Trophoblast cell (in vitro differentiated cells and primary cell): ENCODE measurements around the gene BIRC6.
"Not testable (repeated sequence)": the region's sequence is repeated elsewhere in the genome, so short reads cannot be mapped to it uniquely, and the experiment has no call there.

Experiments used
- DNase-seq, 2 donors: peaks; one replicate each; pipeline ENCODE4 v3.0.0-alpha.2; 2016
- H2AFZ ChIP-seq: 2 replicates; pipeline ENCODE4 v1.6.1; 2013; ENCODE audit warnings: low read length, moderate library complexity, mild to moderate bottlenecking; ENCODE audit not compliant: insufficient read depth, poor library complexity
- H2AK5ac ChIP-seq: 2 replicates; pipeline ENCODE4 v1.6.1; 2013; ENCODE audit warnings: mild to moderate bottlenecking, low read length
- H2BK120ac ChIP-seq: 2 replicates; pipeline ENCODE4 v1.6.1; 2013; ENCODE audit warnings: low read length, mild to moderate bottlenecking, moderate library complexity; ENCODE audit not compliant: insufficient read depth, poor library complexity
- H2BK12ac ChIP-seq: 2 replicates; pipeline ENCODE4 v1.6.1; 2013; ENCODE audit warnings: mild to moderate bottlenecking, low read length, moderate library complexity
- H2BK5ac ChIP-seq: 2 replicates; pipeline ENCODE4 v1.6.1; 2013; ENCODE audit warnings: low read length, low read depth, moderate library complexity, mild to moderate bottlenecking; ENCODE audit not compliant: poor library complexity
- H3K14ac ChIP-seq: 2 replicates; pipeline ENCODE4 v1.6.1; 2013; ENCODE audit warnings: mild to moderate bottlenecking, low read length
- H3K18ac ChIP-seq: 2 replicates; pipeline ENCODE4 v1.6.1; 2013; ENCODE audit warnings: mild to moderate bottlenecking, low read length
- H3K23ac ChIP-seq: 2 replicates; pipeline ENCODE4 v1.6.1; 2013; ENCODE audit warnings: low read length
- H3K27ac ChIP-seq: 2 replicates; pipeline ENCODE4 v1.5.1; 2013; ENCODE audit warnings: low read depth, mild to moderate bottlenecking, inconsistent platforms, low read length, moderate library complexity
- H3K27me3 ChIP-seq: 2 replicates; pipeline ENCODE4 v1.6.1; 2013; ENCODE audit warnings: inconsistent platforms, mild to moderate bottlenecking, low read length, moderate library complexity; ENCODE audit not compliant: insufficient read depth
- H3K36me3 ChIP-seq, 2 experiments: 1 replicate in 1 of 2; 2 replicates in 1 of 2; pipeline ENCODE4 v1.6.1; 2013; ENCODE audit warnings: low read length in 2 of 2, mild to moderate bottlenecking in 2 of 2, moderate library complexity in 1 of 2; ENCODE audit not compliant: insufficient read depth in 2 of 2, control insufficient read depth in 1 of 2
- H3K4ac ChIP-seq: 2 replicates; pipeline ENCODE4 v1.6.1; 2013; ENCODE audit warnings: low read depth, mild to moderate bottlenecking, low read length, moderate library complexity
- H3K4me1 ChIP-seq, 2 experiments: 1 replicate in 1 of 2; 2 replicates in 1 of 2; pipeline ENCODE4 v1.6.1; 2013; ENCODE audit warnings: low read length in 2 of 2, mild to moderate bottlenecking in 2 of 2, moderate library complexity in 1 of 2; ENCODE audit not compliant: insufficient read depth in 2 of 2, control insufficient read depth in 1 of 2
- H3K4me2 ChIP-seq: 2 replicates; pipeline ENCODE4 v1.6.1; 2013; ENCODE audit warnings: inconsistent platforms, mild to moderate bottlenecking, low read length, moderate library complexity
- H3K4me3 ChIP-seq: 2 replicates; pipeline ENCODE4 v1.5.1; 2013; ENCODE audit warnings: mild to moderate bottlenecking, low read depth, low read length, inconsistent platforms
- H3K79me1 ChIP-seq: one replicate; pipeline ENCODE4 v1.6.1; 2013; ENCODE audit warnings: low read length
- H3K79me2 ChIP-seq: 2 replicates; pipeline ENCODE4 v1.6.1; 2013; ENCODE audit warnings: low read length, mild to moderate bottlenecking; ENCODE audit not compliant: control insufficient read depth, insufficient read depth, poor library complexity
- H3K9ac ChIP-seq: 2 replicates; pipeline ENCODE4 v1.6.1; 2013; ENCODE audit warnings: mild to moderate bottlenecking, low read length
- H3K9me3 ChIP-seq: 2 replicates; pipeline ENCODE4 v1.6.1; 2013; ENCODE audit warnings: low read depth, mild to moderate bottlenecking, control low read depth, inconsistent platforms, low read length; ENCODE audit not compliant: insufficient read depth
- H4K12ac ChIP-seq: 2 replicates; pipeline ENCODE4 v1.6.1; 2013; ENCODE audit warnings: low read depth, mild to moderate bottlenecking, low read length, moderate library complexity
- H4K8ac ChIP-seq: 2 replicates; pipeline ENCODE4 v1.6.1; 2013; ENCODE audit warnings: low read depth, mild to moderate bottlenecking, low read length, moderate library complexity
- H4K91ac ChIP-seq: one replicate; pipeline ENCODE4 v1.6.1; 2013; ENCODE audit warnings: low read depth, mild to moderate bottlenecking, low read length, moderate library complexity
- WGBS: extraction: QIAGEN DNeasy Blood & Tissue Kit; methylation state at CpG from one replicate; pipeline ENCODE4 v1.1.7; 2013; ENCODE audit warnings: missing lambda C conversion rate; ENCODE audit not compliant: insufficient read length, insufficient coverage; ENCODE audit errors: extremely low coverage; 5-methylcytosine and 5-hydroxymethylcytosine counted together

The BIRC6 gene

GRCh38 chr2:32532961-32533360 lies 176.1 kb downstream of the BIRC6 start:
- Histone ChIP-seq H2BK12ac (no peak overlapping the region), H3K9me3 (no peaks in the 10 kb centered on the region), H3K4me2 (no peak overlapping the region), H3K79me1 (no peaks in the 10 kb centered on the region), H3K4ac (no peak overlapping the region), H3K4me3 (no peak overlapping the region), H4K8ac (no peak overlapping the region), H2AFZ (no peak overlapping the region), H3K27ac (no peak overlapping the region), H3K18ac (no peak overlapping the region), H3K4me1 (no peaks in the 10 kb centered on the region), H4K91ac (no peak overlapping the region), H3K36me3 (peaks cover 2 to 5% of the 10 kb centered on the region in 2 experiments), H3K79me2 (no peaks in the 10 kb centered on the region), H2AK5ac (no peak overlapping the region), H2BK5ac (no peak overlapping the region), H2BK120ac (no peak overlapping the region), H3K27me3 (no peaks in the 10 kb centered on the region), H3K23ac (no peak overlapping the region), H3K9ac (no peak overlapping the region), H4K12ac (no peak overlapping the region), H3K14ac (no peak overlapping the region)
- DNase-seq: no peak
- no CpG with 5 or more reads among the region's 1 CpG for WGBS

GRCh38 chr2:32534831-32535230 lies 178.0 kb downstream of the BIRC6 start:
- WGBS: no CpG with 5 or more reads among the region's 3 CpGs
- Histone ChIP-seq H3K9ac (no peak overlapping the region), H3K27ac (no peak overlapping the region)

GRCh38 chr2:32538735-32539134 lies 181.9 kb downstream of the BIRC6 start:
- no peaks in the 10 kb centered on the region for H3K27me3 ChIP-seq
- H3K18ac ChIP-seq: no peak overlapping the region
- WGBS: no CpG with 5 or more reads among the region's 2 CpGs

More at GRCh38 chr2:32534831-32535230, 178.0 kb downstream of the BIRC6 start:
- H2BK12ac ChIP-seq: no peak overlapping the region
- H4K91ac ChIP-seq: no peak overlapping the region
- H3K4ac ChIP-seq: no peak overlapping the region
- H2AFZ ChIP-seq: no peak overlapping the region
- no peaks in the 10 kb centered on the region for H3K9me3 ChIP-seq
- H2BK5ac ChIP-seq: no peak overlapping the region
- H3K4me1 ChIP-seq: no peaks in the 10 kb centered on the region
- no peak overlapping the region for H3K4me2 ChIP-seq
- no peak overlapping the region for H3K23ac ChIP-seq
- H3K79me1 ChIP-seq: no peaks in the 10 kb centered on the region
- H4K8ac ChIP-seq: no peak overlapping the region
- no peak overlapping the region for H3K4me3 ChIP-seq
- H3K79me2 ChIP-seq: no peaks in the 10 kb centered on the region
- H3K14ac ChIP-seq: no peak overlapping the region
- no peaks in the 10 kb centered on the region for H3K27me3 ChIP-seq
- H3K18ac ChIP-seq: no peak overlapping the region
- H2BK120ac ChIP-seq: no peak overlapping the region
- no peak overlapping the region for H2AK5ac ChIP-seq
- H4K12ac ChIP-seq: no peak overlapping the region
- no peak for DNase-seq
- peaks cover 1 to 2% of the 10 kb centered on the region in 2 experiments for H3K36me3 ChIP-seq

GRCh38 chr2:32552483-32552882 lies 195.7 kb downstream of the BIRC6 start:
- not testable (repeated sequence) for H3K14ac ChIP-seq, H2BK12ac ChIP-seq, H2AFZ ChIP-seq, H2BK120ac ChIP-seq, DNase-seq, H3K9ac ChIP-seq, H2BK5ac ChIP-seq, H3K18ac ChIP-seq, H3K4me1 ChIP-seq, H4K12ac ChIP-seq, H3K9me3 ChIP-seq, H3K79me1 ChIP-seq, H3K23ac ChIP-seq, H2AK5ac ChIP-seq, H4K91ac ChIP-seq, H3K79me2 ChIP-seq, H3K4me3 ChIP-seq, H3K4me2 ChIP-seq, H3K27me3 ChIP-seq, H4K8ac ChIP-seq, H3K27ac ChIP-seq, H3K4ac ChIP-seq, H3K36me3 ChIP-seq
- no CpG with 5 or more reads among the region's 3 CpGs for WGBS

More at GRCh38 chr2:32538735-32539134, 181.9 kb downstream of the BIRC6 start:
- no peak overlapping the region for H4K12ac ChIP-seq
- no peak overlapping the region for H4K91ac ChIP-seq
- H3K36me3 ChIP-seq: peaks cover 3 to 4% of the 10 kb centered on the region in 2 experiments
- H2BK120ac ChIP-seq: no peak overlapping the region
- no peaks in the 10 kb centered on the region for H3K4me1 ChIP-seq
- no peak overlapping the region for H3K27ac ChIP-seq
- no peak overlapping the region for H3K14ac ChIP-seq
- H2AFZ ChIP-seq: no peak overlapping the region
- H3K4me2 ChIP-seq: no peak overlapping the region
- no peak overlapping the region for H3K23ac ChIP-seq
- no peaks in the 10 kb centered on the region for H3K9me3 ChIP-seq
- DNase-seq: no peak
- H3K4ac ChIP-seq: no peak overlapping the region
- H2BK5ac ChIP-seq: no peak overlapping the region
- H2BK12ac ChIP-seq: no peak overlapping the region
- H3K4me3 ChIP-seq: no peak overlapping the region
- H4K8ac ChIP-seq: no peak overlapping the region
- H3K9ac ChIP-seq: no peak overlapping the region
- no peaks in the 10 kb centered on the region for H3K79me2 ChIP-seq
- no peak overlapping the region for H2AK5ac ChIP-seq
- H3K79me1 ChIP-seq: no peaks in the 10 kb centered on the region
